Hypothalamus (tissue), 51 donors: ENCODE data around the gene RNGTT.
"Not testable (repeated sequence)": the region's sequence is repeated elsewhere in the genome, so short reads cannot be mapped to it uniquely, and the experiment has no call there.

Experiments
- DNase-seq, 51 donors: peaks; one replicate each; lab custom pipeline; 2025; lab: John Stamatoyannopoulos, UW

Gene RNGTT

DNA sequence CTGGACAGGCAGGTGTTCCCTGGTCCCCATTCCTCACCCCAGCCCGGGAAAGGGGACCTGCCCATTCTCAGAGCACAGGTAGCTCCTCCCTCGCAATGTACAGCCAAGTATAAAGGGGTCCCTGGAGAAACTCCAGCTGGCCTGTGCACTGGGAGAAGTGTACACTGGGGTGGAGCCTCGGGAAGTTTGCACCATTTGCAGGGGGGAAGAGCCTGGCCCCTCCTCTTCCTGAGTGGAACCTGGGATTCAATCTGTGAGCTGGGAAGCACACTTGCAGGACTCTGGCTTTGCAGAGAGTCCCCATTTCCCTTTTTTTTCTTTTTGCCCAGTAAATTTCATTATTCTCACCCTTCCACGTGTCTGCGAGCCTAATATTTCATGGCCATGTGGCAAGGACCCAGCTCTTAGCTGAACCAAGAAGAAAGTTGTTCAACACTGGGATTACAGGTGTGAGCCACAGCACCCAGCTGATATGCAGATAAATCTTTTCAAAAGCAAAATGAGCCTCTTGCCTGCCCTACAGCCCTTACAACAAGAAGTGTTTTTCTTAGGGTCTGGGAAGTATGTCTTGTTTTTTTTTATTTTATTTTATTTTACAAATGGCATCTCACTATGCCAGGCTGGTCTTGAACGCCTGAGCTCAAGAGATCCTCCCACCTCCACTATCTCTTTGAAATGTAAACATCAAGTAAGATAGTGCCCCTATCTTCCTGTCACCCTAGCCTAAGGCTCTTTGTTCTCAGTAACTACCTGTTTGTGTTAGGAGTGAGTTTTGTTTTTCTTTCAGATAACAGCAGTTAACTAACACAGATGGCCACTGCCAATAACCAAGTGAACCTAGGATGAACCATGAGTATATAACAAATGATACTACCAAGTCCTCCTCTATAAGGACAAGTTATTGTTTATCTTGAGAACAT lies 9.3 kb upstream of the RNGTT start:
- DNase-seq = no peak

DNA sequence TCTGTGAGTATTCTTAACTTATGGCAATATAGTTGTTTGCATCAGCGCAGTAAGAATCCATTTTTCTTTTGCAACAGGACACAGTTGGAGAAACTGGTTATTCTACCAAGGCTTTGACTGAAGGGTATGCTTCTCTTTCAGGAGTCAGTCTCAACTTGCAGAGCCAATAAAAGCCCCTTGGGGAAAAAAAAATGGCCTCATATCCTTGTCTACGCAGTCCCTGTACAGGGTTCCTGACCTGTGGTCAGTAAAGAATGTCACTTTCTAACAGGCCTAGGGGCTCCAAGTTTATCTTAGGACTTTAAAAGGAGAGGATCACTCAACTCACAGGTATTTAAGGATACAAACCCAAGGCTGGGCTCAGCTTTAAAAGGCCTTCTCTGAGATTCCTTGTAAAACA lies 6.9 kb upstream of the RNGTT start:
- DNase-seq = no peak

DNA sequence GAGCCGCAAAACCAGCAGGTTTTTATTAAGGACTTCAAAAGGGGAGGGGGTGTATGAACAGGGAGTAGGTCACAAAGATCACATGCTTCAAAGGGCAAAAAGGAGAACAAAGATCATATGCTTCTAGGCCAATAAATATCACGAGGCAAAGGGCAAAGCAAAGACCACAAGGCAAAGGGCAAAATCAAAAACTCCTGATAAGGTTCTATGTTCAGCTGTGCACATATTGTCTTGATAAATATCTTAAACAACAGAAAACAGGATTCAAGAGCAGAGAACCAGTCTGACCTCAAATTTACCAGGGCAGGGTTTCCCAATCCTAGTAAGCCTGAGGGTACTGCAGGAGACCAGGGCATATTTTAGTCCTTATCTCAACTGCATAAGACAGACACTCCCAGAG lies 5.8 kb upstream of the RNGTT start:
- not testable (repeated sequence) for DNase-seq

DNA sequence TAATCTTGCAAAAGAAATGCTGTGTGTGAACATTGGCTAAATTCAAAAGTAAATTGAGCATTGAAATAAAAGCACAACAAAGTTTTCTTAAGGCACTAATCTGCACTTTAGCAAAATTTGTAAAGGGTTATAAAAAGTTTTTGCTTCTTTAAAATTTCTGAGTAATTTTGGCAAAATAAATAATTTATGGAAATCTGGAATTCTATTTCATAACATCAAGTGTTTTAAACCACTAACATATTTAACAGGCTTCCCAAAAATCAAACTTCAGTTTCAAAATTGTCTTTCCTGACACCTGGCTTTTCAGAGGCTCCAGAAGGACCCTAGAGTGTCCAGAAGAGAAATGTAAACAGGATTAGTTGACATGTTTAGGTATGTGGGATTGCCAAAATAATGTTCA lies 4.5 kb upstream of the RNGTT start:
- no peak for DNase-seq

DNA sequence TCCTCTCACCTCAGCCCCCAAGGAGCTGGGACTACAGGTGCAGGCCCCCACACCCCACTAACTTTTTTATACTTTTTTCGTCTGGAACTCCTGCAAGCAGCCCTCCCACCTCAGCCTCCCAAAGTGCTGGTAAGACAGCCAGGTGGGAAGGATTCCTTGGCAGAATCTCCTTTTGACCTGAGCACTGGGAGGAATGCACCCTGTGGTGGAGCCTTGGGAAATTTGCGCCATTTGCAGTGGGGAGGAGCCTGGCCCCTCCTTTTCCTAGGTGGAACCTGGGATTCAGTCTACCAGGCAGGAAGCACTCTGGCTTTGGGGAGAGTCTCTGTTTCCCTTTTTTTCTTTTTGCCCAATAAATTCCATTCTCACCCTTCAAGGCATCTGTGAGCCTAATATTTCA lies 2.3 kb upstream of the RNGTT start:
- DNase-seq = no peak

DNA sequence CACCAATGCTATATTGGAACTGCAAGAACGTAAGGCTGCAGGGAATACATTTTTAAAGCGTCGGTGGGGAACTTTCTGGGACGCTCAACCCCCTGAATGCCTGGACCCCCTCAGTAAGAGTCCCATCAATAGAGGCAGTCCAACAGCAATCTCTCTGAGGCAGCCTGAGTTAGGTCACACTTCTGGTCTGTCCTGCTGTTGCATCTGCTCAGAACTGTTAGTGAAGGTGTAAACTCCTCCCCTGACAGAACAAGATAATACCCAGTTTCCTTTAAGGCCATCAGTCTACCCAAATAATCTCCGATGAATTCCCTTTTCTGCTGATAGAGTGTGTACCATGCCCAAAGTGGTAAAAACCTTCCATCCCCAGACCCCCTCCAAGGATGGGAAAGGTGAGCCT lies 1.1 kb upstream of the RNGTT start:
- no peak for DNase-seq

DNA sequence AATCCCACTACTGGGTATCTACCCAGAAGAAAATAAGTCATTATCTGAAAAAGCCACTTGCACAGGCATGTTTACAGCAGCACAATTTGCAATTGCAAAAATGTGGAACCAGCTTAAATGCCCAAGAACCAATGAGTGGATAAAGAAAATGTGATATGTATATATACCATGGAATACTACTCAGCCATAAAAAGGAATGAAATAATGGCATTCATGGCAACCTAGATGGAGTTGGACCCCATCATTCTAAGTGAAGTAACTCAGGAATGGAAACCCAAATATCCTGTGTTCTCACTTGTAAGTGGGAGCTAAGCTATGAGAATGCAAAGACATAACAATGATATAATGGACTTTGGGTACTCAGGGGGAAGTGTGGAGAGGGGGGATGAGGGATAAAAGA lies 4.6 kb downstream of the RNGTT start:
- no peak for DNase-seq

DNA sequence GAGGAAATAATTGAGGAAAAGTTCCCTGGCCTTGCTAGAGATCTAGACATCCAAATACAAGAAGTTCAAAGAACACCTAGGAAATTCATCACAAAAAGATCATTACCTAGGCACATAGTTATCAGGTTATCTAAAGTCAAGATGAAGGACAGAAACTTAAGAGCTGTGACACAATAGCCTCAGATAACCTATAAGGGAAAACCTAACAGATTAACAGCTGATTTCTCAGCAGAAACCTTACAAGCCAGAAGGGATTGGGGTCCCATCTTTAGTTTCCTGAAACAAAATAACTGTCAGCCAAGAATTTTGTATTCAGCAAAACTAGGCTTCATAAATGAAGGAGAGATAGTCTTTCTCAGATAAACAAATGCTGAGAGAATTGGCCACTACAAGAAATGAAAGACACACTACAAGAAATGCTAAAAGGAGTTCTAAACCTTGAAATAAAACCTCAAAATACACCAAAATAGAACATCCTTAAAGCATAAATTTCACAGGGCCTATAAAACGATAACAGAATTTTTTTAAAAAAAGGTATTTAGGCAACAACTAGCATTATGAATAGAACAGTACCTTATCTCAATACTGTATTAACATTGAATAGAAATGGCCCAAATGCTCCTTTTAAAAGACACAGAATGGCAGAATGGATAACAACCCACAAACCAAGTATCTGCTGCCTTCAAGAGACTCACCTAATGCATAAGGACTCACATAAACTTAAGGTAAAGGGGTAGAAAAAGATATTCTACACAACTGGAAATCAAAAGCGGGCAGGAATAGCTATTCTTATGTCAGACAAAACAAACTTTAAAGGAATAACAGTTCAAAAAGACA lies 9.7 kb downstream of the RNGTT start:
- DNase-seq = no peak

DNA sequence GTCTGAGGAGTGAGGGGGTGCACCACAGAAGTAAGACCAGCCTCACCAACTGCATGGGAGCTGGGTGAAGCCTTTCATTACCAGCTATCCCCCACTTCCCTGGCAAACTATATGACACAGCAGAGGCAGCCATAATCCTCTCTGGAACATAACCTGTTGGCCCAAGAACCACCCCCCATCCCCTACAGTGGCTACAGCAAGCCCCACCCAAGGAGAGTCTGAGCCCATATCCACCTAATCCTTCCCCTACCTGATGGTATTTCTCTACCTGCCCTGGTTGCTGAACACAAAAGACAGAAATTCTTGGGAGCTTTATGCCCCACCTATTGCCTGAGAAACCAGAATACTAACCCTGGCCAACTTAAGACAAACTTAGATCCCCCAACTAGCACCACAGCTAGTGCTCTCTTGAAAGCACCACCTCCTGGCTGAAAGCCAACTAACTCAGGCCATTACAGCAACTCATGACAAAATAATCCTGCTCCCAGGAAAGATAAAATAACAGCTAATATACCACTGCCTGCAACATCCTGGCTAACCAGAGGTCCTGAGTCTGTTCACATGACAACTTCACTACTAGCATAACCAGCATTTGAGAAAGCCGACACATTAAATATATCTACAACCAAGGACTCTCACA lies 11.2 kb downstream of the RNGTT start:
- DNase-seq = no peak

DNA sequence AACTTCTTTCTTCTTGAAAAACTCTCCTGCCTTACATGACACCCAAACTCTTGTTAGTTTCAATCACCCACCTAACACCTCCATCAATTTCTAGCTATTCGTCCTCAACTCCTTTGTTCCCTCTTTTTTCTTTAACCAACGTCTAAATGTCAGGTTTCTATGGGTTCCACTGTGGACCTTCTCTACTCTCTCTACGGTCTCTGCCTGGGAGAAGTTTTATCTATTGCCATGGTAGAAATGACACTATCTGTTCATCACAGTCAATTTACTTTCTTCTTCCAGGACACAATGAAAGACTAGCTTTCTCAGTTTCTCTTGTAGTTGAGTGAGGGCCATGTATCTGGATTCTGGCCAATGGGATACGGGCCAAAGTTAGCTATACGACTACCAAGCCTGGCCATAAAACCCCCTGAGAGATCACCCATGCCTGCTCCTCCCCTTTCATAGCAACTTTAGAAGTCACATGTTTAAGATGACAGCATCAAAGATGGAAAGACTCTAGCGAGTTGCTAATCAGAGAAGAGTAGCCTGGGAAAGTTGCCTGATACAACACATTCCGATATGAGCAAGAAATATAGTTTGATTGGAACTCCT lies 17.9 kb downstream of the RNGTT start:
- no peak for DNase-seq

DNA sequence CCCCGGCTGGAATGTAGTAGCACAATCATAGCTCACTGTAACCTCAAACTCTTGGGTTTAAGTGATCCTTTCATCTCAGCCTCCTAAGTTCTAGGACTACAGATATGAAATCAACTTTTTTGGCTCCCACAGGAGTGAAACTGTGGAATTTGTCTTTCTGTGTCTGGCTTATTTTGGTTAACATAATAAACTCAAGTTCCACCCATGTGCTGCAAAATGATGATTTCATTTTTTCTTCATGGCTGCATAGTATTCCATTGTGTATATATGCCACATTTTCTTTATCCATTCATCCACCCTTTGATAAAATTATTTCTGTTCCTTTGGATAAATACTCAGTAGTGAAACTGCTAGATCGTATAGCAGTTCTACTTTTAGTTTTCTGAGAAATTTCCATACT lies 29.9 kb downstream of the RNGTT start:
- no peak for DNase-seq

DNA sequence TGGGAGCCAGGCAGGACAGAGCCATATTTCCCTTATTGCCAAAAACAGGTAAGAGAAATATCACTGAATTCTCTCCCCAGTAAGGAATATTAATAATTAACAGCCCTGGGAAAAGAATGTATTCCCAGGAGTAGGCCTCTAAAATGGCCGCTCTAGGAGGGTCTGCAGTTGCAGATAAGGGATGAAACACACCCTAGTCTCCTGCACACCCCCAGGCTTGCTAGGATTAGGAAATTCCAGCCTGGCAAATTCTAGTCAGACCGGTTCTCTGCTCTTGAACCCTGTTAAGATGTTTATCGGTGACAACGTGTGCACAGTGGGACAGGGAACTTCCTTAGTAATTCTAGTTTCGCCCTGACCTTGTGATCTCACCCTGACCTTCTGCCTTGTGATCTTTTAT lies 31.4 kb downstream of the RNGTT start:
- DNase-seq = not testable (repeated sequence)

DNA sequence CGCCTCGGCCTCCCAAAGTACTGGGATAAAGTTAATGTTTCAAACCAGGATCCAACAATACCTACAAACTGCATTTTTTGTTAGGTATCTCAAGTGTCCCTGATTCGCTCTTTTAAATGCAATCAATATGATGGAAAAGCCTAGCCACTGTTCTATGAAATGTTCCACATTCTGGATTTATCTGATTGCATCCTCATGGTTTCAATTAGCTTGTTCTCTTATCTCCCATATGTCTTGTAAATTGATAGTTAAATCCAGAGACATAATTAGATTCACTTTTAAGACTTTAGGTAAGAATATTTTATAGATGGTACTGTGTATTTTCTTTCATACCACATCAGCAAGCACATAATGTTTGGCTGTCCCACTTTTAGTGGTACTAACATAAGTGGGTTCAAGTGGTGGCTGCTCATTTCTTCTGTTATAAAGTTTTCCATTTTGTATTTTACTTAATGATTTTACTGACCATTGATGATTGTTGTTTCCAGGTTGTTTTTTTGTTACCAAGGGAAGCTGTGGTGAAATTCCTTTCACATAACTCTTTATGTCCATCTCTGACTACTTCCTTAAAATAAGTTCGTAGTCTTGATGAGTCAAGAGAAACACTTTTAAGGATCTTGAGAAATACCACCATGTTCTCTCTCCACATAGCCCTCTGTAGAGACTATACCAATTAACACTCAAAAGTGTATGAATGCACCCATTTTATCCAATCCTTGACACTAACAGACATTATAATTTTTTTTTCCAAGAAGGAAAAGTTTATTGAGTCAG lies 40.5 kb downstream of the RNGTT start:
- DNase-seq = no peak

DNA sequence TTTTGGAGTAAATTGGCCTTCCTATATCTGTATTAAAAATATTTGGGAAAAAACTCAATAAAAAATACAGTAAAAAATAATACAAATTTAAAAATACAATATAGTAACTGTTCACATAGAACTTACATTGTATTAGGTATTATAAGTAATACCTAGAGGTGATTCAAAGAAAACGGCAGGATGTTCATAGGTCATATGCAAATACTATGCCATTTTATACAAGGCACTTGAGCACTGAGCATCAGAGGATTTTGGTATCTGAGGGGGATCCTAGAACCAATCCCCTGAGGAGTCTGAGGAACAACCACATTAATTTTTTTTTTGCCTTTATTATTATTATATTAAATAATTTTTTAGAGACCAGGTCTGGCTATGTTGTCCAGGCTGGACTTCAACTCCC lies 41.7 kb downstream of the RNGTT start:
- DNase-seq = no peak

DNA sequence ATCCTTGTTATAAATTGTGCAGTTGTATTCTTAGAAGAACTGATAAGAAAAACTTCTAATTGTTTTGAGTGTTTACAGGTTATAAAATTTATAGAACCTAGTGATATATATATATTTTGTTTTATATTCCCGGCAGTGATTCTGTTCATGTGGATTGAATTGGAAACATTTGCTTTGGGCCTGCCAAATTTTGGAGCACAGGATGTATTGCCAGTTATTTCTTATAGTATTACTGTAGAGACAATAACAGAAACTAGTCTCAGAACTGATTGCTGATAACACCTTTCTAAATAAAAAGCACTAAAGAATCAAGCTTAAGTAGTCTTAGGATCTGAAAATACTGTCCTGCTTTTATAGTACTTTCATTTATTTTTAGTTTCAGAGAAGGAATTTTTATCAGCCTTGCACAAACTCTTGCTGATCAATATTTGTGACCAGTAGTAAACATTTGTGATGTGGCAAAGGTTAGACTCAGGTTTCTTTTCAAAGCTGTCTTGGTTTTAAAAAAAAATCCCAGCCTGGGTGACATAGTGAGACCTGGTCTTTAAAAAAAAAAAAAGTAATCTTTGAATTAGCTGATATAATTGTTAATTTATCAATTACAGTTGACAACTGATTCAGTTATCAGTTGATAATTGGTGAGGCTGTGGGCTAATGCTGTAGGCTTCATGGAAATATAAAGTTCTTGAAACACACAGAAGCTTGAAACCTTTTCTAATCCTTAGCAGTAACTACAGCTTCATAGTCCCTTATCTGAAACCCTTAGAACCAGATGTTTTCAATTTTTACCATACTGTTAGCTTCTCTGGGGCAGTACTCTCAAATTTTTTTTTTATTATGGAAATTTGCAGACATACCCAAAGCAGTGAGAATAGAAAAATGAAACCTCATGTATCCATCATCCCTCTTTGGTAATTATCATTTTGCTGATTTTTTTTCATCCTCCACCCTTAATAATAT lies 42.4 kb downstream of the RNGTT start:
- DNase-seq = no peak

DNA sequence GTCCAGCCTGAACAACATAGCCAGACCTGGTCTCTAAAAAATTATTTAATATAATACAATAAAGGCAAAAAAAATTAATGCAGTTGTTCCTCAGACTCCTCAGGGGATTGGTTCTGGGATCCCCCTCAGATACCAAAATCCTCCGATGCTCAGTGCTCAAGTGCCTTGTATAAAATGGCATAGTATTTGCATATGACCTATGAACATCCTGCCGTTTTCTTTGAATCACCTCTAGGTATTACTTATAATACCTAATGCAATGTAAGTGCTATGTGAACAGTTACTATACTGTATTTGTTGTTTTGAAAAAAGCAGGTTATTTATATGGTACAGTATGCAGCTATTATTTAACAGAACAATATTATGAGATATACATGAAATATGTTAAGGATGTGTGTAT lies 43.3 kb downstream of the RNGTT start:
- DNase-seq = no peak

DNA sequence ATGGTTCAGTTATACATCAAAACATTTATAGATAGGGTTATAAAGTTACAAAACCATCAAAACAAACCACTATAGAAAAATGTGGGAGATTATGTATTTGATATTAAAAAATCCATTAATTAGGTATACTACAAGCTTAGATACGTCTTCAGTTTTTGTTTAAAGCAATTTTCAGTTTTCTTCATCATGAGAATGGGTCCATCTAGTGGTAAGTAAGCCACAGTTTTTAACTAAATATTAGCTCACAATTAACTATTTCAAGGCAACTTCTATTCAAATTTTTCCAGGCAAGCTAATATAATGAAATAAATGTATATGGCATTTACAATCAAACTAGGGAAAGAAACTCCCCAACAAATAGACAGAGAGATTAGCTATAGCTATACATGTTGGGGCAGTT lies 44.4 kb downstream of the RNGTT start:
- DNase-seq = no peak

DNA sequence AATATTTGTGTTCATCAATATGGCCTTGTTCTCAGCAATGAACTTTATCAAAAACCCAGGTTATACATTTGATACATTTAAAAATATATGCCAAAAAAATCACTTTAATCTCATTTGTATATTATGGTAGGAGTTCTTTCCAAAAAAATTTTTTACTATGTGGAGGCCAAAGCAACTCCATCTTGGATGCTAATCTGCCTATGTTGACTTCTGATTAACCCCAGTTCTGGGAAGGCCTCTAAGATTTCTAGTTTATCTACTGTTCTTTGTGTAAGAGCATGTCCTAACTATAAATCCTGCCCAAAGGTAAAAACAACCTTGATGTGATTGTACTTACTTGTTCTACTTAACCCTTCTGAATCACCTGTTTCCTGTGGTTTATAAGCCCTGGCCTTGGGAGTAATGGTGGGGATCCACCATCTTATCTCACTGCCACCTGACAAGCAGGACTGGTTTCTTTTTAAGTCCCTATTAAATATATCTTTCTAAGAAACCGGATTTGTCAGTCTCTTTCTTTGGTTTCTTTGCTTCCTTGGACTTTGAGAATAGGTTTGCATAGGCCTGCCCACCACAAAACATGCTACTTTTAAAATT lies 46.7 kb downstream of the RNGTT start:
- DNase-seq = no peak
